ENCODE measurements around the gene EPC1. TPM values are rescaled to one million over a fixed set of nuclear protein-coding genes. Genes with fewer than 3 reads are reported as not detected.

EPC1 gene
- total and polyA plus RNA-seq, 9 of the 15 experiments (the other 6 are each of a cell fraction or from before 2014, with no cell fraction given): 7.0 to 43.6 (median 16.1) TPM

DNA sequence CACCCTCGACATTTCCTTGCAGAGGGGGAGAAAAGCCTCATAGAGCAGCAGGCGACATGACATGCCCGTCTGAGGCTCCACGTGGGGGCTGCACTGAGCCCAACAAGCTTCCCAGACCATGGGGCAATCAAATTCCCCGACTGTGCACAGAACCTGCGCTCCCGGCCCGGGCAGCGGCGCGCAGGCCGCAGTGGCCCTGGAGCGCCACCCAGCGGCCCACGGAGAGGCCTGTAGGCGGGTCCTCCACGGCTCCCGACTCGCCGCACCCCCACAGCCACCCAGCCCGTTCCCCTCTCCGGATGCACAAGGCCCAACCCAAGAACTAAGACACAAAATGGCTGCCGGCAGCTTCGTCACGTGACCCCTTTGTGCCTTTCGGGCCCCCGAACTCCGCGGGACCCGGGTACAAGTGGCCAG lies 816 bp downstream of the EPC1 start:
- no TSS peak for BruUV-seq (replicated peaks)
- DNase-seq (ENCODE audit: extremely low read depth in 1 of 4, low spot score in 3 of 4) (peak; percentile 81 to 96 (median 91)), FAIRE-seq (peak; percentile 90), ATAC-seq (peak; percentile 91)
- CTCF ChIA-PET (ENCODE audit: low intra/inter-chr PET ratio): interaction anchor here (0.6 to 1.4 kb wide), 5 partner anchors 22 to 510 kb away, joined by 3 to 4 read pairs (median 4); no protein-coding TSS in a partner anchor
- 2% methylated on average over 29 of the region's 30 CpGs for WGBS (ENCODE audit: insufficient coverage, low coverage, missing lambda C conversion rate)
- Histone ChIP-seq H3K9me3 (replicated peaks; ENCODE audit: control insufficient read depth, insufficient read depth, low read depth, low read length) (no peaks in the 10 kb centered on the region), H4K20me1 (replicated peaks; ENCODE audit: control insufficient read depth, insufficient read depth, low read length) (0 out of 2 replicates have a peak, but pooled peaks cover 4% of the 10 kb centered on the region), H3K9me1 (ENCODE audit: control insufficient read depth, insufficient read depth, low read length) (no peaks in the 10 kb centered on the region), H2AFZ (ENCODE audit: low read depth, low read length) (peak overlapping the region; percentile 76), H3K27me3 (ENCODE audit: control insufficient read depth in 2 of 2, insufficient read depth in 2 of 2, low read length in 2 of 2) (no peaks in the 10 kb centered on the region), H3K9ac (ENCODE audit: insufficient read depth in 1 of 2, low read depth in 2 of 2, low read length in 2 of 2) (peak overlapping the region; percentile 99 to 100), H3K4me1 (replicated peaks in 1 of 2; ENCODE audit: control insufficient read depth in 2 of 2, insufficient read depth in 2 of 2, low read length in 2 of 2) (peaks cover 24 to 27% of the 10 kb centered on the region in 2 experiments; a peak in 4 of 5 replicates), H3K27ac (ENCODE audit: extremely low read depth, low read depth, low read length) (peak overlapping the region; percentile 98), H3K4me2 (ENCODE audit: insufficient read depth, low read length) (peak overlapping the region; percentile 90), H3K79me2 (ENCODE audit: control insufficient read depth, insufficient read depth, low read length) (peaks cover 85% of the 10 kb centered on the region), H3K36me3 (ENCODE audit: control insufficient read depth, insufficient read depth, low read length) (peaks cover 17% of the 10 kb centered on the region), H3K4me3 (peak overlapping the region; percentile 74)
- in situ Hi-C loops (cut with MboI): loop anchor here (10.0 kb wide), 1 partner anchor 291 kb away; the partner anchor contains the start of gene KIF5B
- intact Hi-C loops (cut with micrococcal nuclease): loop anchor here (2.0 kb wide), 2 partner anchors 21 to 89 kb away; no protein-coding TSS in a partner anchor
- POLR2A ChIA-PET: interaction anchor here (0.6 to 2.7 kb wide), 9 partner anchors 8 to 210 kb away, joined by 3 to 19 read pairs (median 4); no protein-coding TSS in a partner anchor
- TF ChIP-seq, protein P1, sequence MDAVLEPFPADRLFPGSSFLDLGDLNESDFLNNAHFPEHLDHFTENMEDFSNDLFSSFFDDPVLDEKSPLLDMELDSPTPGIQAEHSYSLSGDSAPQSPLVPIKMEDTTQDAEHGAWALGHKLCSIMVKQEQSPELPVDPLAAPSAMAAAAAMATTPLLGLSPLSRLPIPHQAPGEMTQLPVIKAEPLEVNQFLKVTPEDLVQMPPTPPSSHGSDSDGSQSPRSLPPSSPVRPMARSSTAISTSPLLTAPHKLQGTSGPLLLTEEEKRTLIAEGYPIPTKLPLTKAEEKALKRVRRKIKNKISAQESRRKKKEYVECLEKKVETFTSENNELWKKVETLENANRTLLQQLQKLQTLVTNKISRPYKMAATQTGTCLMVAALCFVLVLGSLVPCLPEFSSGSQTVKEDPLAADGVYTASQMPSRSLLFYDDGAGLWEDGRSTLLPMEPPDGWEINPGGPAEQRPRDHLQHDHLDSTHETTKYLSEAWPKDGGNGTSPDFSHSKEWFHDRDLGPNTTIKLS (IDR thresholded peaks at IDR 0.05; ENCODE audit: borderline replicate concordance, low read depth): no peak
- TF ChIP-seq, protein P2, sequence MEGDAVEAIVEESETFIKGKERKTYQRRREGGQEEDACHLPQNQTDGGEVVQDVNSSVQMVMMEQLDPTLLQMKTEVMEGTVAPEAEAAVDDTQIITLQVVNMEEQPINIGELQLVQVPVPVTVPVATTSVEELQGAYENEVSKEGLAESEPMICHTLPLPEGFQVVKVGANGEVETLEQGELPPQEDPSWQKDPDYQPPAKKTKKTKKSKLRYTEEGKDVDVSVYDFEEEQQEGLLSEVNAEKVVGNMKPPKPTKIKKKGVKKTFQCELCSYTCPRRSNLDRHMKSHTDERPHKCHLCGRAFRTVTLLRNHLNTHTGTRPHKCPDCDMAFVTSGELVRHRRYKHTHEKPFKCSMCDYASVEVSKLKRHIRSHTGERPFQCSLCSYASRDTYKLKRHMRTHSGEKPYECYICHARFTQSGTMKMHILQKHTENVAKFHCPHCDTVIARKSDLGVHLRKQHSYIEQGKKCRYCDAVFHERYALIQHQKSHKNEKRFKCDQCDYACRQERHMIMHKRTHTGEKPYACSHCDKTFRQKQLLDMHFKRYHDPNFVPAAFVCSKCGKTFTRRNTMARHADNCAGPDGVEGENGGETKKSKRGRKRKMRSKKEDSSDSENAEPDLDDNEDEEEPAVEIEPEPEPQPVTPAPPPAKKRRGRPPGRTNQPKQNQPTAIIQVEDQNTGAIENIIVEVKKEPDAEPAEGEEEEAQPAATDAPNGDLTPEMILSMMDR (IDR thresholded peaks at IDR 0.05 in 2 of 3, conservative IDR thresholded peaks at IDR 0.05 in 1 of 3; ENCODE audit: insufficient read depth in 2 of 3, low read depth in 1 of 3, low read length in 3 of 3): peak; percentile 95 to 96 (median 95)
- TF ChIP-seq PCBP1 (IDR thresholded peaks at IDR 0.05; ENCODE audit: low read depth, low read length, poor library complexity, severe bottlenecking) (peak; percentile 21), ZNF143 (CRISPR knock-in tag; IDR thresholded peaks at IDR 0.05) (no peak), KDM1A (IDR thresholded peaks at IDR 0.05) (peak in 1 of 2 experiments; percentile 32; a peak in 1 of 4 replicates), IFI16 (CRISPR knock-in tag; IDR thresholded peaks at IDR 0.05) (no peak), ZNF766 (CRISPR knock-in tag; conservative IDR thresholded peaks at IDR 0.05) (peak; percentile 49; the same call in 1 of the 2 replicates), BRD9 (IDR thresholded peaks at IDR 0.05; ENCODE audit: low read depth, partially characterized antibody) (no peak)
- TF ChIP-seq, protein P3, sequence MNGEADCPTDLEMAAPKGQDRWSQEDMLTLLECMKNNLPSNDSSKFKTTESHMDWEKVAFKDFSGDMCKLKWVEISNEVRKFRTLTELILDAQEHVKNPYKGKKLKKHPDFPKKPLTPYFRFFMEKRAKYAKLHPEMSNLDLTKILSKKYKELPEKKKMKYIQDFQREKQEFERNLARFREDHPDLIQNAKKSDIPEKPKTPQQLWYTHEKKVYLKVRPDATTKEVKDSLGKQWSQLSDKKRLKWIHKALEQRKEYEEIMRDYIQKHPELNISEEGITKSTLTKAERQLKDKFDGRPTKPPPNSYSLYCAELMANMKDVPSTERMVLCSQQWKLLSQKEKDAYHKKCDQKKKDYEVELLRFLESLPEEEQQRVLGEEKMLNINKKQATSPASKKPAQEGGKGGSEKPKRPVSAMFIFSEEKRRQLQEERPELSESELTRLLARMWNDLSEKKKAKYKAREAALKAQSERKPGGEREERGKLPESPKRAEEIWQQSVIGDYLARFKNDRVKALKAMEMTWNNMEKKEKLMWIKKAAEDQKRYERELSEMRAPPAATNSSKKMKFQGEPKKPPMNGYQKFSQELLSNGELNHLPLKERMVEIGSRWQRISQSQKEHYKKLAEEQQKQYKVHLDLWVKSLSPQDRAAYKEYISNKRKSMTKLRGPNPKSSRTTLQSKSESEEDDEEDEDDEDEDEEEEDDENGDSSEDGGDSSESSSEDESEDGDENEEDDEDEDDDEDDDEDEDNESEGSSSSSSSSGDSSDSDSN (IDR thresholded peaks at IDR 0.05; ENCODE audit: borderline replicate concordance in 1 of 2, low read depth in 2 of 2, low read length in 2 of 2): peak; percentile 89 to 91; a peak in 2 of 4 replicates
- TF ChIP-seq, protein P4, sequence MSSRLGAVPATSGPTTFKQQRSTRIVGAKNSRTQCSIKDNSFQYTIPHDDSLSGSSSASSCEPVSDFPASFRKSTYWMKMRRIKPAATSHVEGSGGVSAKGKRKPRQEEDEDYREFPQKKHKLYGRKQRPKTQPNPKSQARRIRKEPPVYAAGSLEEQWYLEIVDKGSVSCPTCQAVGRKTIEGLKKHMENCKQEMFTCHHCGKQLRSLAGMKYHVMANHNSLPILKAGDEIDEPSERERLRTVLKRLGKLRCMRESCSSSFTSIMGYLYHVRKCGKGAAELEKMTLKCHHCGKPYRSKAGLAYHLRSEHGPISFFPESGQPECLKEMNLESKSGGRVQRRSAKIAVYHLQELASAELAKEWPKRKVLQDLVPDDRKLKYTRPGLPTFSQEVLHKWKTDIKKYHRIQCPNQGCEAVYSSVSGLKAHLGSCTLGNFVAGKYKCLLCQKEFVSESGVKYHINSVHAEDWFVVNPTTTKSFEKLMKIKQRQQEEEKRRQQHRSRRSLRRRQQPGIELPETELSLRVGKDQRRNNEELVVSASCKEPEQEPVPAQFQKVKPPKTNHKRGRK (tag; IDR thresholded peaks at IDR 0.05): no peak
- TF ChIP-seq, protein P5, sequence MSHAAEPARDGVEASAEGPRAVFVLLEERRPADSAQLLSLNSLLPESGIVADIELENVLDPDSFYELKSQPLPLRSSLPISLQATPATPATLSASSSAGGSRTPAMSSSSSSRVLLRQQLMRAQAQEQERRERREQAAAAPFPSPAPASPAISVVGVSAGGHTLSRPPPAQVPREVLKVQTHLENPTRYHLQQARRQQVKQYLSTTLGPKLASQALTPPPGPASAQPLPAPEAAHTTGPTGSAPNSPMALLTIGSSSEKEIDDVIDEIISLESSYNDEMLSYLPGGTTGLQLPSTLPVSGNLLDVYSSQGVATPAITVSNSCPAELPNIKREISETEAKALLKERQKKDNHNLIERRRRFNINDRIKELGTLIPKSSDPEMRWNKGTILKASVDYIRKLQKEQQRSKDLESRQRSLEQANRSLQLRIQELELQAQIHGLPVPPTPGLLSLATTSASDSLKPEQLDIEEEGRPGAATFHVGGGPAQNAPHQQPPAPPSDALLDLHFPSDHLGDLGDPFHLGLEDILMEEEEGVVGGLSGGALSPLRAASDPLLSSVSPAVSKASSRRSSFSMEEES (CRISPR knock-in tag; IDR thresholded peaks at IDR 0.05): peak; percentile 99

Measured in K562 (cell line).